GM18870 (cell line): ENCODE measurements around the gene DLG2.
"Not testable (repeated sequence)": the region's sequence is repeated elsewhere in the genome, so short reads cannot be mapped to it uniquely, and the experiment has no call there.

ENCODE experiments used
- ATAC-seq: cut with Tn5 transposase; IDR thresholded peaks from one replicate; pipeline ENCODE4 v1.9.1; 2021; ENCODE audit warnings: moderate library complexity; ENCODE audit not compliant: unreplicated experiment

The DLG2 gene

DNA sequence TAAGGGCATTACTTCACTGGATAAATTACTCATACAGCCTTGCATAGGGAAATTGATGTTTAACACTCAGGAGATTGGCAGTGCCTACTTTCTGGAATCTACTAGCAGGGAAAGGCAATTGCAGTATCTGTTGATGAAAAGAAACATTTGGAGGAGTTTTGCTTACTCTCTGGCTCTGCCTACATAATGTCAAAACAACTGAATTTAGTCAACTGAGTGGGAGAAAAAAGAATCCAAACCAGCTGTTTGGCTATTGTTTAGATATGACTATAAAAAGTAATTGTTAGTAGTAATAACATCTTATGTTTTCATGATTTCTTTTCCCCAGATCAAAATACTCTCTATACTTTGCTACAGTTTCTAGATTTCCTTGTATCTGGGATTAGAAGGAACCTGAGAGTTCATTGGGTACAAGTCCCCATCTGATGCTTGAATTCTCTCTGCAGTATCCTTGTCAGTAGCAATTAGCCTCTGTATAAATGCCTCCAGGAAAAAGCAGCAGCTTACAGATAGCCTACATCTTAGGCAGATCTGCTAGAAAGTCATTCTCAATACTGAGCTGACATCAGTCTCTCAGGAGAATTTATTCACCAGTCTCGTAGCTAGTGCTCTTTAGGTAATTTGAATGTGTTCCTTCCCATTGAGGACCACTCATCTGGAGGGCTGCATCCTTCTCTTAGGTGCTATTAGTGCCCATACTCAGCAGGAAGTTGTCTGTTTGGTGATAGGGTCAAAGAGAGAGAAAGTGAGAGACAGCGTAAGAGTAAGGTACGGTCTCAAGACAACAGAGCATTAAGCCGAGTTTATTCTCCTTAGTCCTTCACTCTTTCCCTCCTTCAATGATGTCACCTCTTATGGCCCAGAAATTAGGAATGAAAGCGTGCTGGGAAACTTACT, 2155.1 kb downstream of the DLG2 start:
- ATAC-seq: no peak

DNA sequence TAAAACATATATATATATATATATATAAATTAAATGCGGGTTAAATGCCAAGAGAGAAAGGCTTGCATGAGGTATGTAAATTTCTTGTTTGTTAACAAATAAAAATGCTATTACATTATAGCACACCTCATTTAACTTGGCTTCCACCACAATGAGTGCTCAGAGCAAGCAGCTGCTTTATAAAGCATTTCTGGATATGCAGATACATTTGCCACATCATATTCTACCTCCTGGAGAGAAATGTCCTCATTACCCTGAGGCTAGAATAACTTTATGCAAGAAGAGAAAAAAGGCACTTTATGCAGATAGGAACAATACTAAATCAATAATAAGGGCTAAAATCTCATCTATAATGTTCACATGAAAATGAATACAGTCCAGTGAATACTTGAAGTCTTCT, 2159.3 kb downstream of the DLG2 start:
- no peak for ATAC-seq

DNA sequence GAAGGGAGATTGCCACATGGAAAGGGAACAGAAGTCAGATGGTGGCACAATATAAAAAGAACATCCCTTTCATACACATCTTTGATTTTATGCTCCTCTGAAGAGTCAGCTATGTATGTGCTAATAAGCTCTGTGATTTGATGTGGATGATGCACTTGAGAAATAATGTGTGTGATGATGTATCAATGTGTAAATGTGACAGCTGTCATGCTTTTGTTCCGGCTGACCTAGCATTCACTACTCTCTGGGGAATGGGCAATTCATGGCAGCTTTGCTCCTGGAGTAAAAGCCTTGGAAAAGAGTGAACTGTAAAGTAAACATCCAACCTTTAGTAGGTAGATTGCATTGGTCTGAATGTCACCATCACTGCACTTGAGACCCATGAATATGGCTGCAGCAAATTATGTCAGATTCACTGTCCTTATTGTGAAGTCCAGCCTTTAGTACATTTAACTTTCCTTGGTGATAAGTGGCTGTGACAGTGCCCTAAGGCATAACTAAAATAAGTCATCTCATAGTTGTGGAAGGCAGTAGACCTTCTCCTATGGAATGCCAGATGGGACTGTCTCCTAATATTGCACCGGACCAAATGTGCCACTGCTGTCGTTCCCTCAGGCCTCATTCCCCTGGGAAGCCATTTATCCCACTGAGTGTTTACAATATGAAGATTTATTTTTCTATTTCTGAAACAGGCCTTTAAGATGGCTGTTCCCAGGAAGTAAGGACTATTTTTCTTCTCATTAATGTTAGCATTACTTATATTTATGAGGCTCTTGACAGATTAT, 2162.8 kb downstream of the DLG2 start:
- ATAC-seq: no peak

DNA sequence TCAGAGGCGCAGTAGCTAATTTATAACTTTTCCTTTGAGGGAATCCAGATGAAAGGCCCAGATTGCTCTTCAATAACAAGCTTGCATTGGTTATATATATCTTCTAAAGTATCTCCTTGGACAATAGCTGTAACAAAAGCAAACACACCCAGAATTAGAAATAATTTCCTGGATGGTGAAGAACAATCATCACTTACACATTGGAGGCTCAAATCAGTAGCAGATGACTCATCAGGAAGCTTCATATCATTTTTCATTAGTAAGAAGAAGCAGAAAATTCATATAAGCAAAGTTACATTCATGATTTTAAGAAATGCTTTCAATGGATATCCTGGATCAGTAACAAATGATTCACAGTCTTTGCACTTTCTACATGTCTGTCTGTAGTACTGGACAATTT, 2167.3 kb downstream of the DLG2 start:
- no peak for ATAC-seq

DNA sequence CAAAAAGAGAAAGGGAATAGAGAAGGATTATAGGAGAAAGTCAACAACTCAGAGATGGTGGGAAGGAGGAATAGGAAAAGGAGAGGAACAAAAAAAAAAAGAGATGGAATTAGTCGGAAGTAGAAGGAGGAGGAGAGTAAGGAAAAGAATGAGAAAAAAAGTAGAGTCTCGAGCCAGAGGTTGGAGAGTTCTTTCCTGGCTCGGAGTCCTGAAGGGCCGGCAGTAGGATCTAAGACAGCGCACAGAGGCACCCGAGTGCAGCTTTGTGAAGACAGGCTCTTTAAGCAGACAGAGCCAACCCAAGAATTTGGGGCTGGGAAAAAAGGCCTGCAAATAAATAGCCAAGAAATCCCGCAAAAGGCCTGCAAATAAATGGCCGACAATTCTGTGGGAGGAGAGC, 2170.6 kb downstream of the DLG2 start:
- no peak for ATAC-seq

DNA sequence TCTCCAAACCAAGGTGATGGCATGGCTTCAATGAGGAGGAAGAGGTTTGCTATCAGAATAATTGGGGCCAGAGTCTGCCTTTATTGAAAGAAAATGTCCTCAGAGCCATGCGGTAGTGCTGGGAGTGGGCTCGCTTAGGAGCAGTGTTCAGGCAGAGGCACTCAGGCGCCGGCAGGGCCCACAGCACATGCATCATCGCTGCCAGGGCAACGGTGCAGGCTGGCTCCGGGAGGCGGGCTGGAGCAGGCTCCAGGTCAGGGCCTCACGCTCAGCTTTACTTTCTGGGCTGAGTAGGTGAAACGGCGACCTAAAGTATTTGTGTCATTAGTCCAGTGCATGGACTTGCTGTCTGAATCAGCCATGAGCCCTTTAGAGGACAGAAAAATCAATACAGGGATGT, 2171.1 kb downstream of the DLG2 start:
- ATAC-seq: no peak

DNA sequence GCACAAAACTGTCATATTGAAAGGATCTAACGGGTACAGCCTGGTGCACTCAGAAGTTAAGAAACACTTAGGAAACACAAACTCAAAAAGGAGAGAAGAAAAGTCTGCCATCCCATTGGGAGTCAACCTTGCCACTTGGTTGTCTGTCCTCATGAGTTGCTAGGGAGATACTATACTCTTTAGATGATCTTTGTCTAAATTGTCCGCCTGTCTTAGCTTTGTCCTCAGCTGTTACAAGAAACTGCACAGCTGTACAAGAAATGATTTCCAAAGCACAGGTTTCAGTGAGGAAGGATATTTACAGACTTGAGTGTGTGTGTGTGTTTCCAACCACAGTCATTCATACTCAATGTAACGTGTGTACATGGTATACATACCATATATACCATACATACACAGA, 2171.8 kb downstream of the DLG2 start:
- no peak for ATAC-seq

DNA sequence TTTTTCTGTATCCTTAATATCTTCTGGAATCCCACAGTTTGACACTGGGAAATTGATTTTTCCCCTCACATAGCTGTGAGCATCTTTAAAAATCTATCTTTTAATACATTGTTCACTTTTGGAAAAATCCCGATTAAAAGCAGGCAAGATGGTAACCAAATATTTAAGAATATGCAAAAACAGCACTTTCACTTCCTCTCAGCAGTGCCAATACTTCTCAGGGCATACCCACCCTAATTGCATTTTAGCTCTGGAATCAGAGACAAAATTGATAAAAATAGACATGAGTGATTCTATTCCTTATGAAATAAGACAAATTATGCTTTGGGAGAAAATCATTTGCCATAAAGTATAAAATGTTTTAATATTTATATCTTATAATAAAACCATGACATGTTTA, 2172.5 kb downstream of the DLG2 start:
- no peak for ATAC-seq

DNA sequence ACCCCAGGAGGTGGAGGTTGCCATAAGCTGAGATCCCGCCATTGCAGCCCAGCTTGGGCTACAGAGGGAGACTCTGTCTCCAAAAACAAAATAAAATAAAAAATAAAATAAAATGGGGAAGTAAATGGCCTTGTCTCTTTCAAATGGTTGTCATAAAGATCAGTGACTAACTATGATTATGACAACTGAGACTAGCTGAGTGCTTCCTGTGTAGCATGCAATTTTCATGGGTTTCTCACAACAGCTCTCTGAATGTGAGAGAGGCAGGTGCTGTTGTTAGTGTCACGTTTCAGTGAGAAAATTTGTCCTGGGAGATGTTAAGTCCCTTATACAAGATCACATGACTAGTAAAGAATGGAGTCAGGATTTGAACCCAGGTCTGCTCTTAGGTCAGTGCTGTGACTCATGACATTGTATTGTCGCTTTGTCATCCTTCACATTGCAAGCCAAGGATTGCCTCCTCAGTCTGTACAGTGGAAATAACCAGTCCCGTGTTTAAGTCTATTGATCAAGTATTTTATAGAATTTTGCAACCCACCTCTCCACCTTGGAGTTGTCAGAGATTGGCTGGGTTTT, 2177.7 kb downstream of the DLG2 start:
- no peak for ATAC-seq

DNA sequence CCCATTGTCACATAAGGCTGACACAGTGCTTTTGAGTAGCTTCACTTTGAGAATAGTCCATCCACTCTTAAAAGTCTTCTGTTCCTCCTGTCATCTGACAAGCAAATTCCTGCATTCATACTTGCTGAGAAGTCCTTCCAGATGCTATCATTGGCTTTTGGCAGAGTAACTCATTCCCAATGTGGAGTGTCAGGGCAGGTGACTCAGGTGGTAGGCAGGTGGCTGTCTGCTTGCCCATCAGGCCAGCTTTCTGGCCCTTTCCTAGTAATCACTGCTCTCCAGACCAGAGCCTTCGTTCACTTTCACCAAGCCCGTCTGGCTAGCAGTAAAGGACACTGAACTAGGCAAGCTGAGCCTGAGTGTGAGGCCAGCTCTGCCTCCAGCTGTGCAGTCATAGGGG, 2178.5 kb downstream of the DLG2 start:
- no peak for ATAC-seq

DNA sequence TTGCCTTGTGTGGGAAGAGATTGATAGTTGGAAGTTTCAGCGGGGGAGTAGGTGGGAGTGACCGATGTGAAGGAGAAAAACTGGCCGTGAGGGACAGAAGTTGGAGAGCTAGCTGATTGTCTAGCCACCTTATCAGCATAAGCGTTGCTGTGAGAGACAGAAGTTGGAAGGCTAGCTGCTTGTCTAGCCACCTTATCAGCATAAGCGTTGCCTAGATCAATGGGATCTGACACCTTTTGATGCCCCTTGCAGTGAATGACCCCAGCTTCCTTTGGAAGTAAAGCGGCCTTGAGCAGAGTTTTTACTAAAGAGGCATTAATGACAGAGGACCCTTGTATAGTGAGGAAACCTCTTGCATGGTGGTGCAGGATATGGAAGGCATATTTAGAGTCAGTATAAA, 2183.3 kb downstream of the DLG2 start:
- ATAC-seq: not testable (repeated sequence)

DNA sequence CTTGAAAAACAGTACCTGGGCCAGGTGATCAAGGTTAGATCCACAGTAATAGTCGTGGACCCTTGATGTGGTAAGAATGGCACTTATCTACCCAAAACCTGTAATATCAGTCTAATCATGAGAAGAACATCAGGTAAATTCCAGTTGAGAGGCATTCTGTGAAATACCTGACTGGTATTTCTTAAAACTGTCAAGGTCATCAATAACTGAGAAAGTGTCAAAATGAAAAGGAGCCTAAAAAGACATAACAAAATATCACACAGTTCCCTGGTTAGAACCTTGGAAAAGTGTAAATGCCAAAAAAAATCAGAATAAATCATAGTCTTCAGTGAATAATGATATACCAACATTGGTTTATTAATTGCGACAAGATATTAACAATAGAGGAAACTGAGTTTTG, 2185.5 kb downstream of the DLG2 start:
- no peak for ATAC-seq

DNA sequence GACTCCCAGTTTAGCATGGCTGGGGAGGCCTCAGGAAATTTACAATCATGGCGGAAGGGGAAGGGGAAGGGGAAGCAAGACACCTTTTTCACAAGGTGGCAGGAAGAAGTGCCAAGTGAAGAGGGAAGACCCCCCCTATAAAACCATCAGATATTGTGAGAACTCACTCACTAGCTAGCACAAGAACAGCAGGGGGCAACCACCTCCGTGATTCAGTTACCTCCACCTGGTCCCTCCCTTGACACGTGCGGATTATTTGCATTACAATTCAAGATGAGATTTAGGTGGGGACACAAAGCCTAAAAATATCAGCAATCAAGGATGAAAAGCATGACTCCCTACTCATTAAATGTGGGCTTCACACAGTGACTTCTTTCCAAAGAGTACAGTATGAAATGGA, 2186.0 kb downstream of the DLG2 start:
- no peak for ATAC-seq

DNA sequence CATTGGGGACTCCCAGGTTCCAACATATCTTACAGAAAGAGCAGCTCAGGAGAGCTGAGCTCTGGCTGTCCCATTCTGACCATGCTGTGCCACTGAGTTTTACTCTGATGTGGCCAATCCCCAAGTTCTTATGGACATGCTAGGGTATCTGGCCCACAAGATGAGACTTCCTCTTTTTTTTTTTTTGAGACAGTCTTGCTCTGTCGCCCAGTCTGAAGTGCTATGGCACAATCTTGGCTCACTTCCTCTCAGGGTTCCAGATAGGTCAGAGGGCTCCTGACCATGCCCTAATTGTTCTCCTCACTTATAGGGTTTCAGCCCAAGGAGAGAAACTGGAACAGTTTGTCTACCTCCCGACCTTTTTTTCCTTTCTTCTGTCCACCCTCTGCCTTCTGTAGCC, 2188.7 kb downstream of the DLG2 start:
- no peak for ATAC-seq

DNA sequence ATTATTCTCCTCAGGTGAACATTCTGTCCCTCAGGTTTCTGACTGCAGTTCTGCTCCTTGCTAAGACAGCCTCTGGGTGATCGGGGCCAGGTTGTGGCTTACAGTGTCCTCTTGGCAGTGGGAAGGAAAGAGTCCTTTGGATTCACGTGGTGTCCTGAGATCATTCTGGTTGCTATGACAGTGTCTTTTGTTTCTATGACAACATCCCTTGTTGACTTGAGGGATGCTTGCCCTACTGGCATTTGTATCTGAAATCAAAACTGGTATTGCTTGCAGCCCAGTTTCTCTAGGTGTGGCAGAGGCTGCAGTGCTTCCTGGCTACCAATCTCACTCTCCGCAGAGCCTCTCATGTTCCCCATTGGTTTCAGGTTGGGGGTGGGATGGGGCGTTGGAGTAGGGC, 2189.2 kb downstream of the DLG2 start:
- no peak for ATAC-seq

DNA sequence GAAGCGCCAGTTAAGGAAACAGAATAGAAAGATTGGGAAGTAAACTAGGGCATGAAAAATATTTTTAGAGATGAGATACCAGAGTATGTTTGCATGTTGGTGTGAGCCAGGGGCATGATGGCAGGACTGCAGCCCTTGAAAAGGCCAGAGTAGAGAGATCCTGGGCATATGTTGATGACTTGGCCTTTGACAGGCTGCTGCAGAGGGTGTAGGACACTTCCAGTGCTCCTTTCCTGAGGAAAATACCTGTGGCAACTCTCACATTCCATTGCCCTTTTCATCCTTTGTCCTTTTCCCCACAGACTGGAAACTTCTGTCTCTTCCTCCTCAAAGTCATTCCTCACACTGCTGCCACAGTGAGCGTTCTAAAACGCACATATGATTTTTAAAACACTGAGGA, 2190.3 kb downstream of the DLG2 start:
- ATAC-seq: no peak

DNA sequence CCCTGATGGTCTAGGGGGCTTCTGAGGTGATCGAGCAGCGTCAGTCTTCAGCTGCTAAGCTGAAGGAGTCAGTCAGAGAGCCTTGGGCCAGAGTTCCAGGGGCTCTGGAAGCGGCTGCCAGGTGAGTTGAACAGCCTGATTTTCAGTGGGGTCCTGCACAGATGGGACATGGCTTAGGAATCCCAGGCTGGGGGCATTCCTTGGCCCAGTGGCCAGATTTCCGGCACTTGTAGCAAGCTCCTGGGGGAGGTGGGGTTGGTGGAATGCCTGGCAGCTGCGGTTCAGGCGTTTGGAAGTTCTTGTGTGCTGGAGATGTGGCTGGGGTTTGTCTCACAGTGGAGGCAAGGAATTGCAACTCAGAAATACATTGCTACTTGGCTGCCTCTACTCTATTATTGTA, 2192.3 kb downstream of the DLG2 start:
- ATAC-seq: not testable (repeated sequence)

DNA sequence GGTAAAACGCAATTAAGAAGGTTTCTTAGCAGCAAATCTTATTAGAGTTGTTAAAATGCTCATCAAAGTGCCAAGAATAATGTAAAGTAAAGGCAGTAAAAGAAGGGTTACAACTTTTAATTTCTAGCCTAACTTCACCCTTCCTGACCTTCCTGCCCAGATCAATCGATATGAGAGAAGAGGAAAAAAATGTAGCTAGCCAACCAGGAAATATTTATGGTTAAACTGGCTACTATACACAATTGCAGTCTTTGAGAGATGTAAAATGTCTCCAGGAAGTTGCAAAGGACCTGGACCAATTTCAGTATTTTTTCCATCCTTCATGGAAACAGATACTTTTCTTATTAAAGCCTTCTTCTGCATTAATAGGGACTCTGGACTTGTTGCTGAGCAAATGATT, 2199.2 kb downstream of the DLG2 start:
- ATAC-seq: no peak

DNA sequence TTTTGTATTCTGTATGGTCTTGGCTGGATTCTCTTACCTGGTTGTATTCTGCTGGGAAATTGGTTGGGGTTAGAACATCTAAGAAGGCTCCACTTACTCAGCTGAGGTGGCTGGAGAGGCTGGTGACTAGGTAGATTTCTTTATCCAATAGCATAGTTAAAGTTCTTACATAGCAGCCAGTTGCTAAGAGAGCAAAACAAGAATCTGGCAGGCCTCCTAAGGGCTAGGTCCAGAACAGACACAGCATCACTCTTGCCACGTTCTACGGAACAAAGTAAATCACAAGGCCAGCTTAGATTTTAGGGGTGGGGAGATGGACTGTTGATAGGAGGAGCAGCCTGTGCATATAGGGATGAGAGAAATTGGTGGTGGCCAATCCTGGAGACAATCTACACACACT, 2199.6 kb downstream of the DLG2 start:
- no peak for ATAC-seq

DNA sequence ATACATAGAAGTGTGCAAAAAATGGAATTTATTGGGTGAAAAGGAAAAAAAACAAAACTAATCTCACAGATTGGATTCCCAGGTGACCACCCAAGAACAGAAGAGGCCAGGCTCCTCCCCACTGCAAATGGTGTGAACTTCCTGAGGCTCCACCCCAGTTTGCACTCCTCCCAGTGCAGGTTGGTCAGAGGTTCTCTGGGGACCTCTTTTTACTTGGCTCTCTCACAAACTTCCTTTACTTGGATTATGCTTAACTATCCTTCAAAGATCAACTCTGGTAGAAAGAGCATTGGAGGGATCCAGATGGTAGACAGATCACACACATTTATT, 2202.0 kb downstream of the DLG2 start:
- ATAC-seq: no peak

DNA sequence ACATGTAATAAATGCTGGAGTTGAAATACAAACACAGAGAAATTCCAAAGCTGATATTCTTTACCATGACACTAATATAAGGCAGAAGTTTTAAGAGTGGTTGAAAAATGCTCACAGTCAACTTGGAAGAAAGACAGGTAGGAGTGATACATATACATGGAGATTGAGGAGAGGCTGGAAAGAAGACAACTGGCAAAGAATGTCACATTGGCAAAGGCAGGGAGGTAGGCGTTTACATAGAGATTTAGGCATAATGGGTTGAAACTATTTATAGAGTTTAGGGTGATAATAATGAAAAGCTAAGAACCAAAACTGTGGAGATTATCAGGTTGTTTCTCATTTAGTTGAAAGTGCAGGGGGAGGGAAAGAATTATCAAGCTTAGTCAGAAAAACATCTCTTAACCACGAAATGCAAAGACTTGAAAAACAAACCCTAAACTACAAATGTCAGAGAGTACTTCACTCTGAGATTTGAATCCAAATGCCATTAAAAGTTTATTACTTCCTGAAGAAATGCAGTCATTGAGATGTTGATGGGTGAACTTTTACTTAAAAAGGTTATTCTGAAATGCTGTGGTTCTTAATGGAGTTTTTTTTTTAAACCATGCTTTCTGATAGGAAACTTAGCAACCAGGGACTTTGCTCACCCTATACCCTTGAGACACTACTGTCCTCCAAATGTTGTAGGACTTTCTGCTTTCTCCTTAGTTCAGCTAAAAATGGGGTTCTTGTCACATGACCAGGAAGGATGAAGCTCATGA, 2202.6 kb downstream of the DLG2 start:
- no peak for ATAC-seq
